Fibroblast of mammary gland (primary cell): ENCODE results near the gene MTNR1B.

Experiments
- DNase-seq: peaks from one replicate; pipeline ENCODE4 v3.0.0-alpha.2; 2010; ENCODE audit warnings: low read depth
- H3K4me3 ChIP-seq: 2 replicates; pipeline ENCODE4 v1.5.1; 2011; ENCODE audit warnings: low read depth, mild to moderate bottlenecking, low read length, moderate library complexity; ENCODE audit not compliant: control insufficient read depth
- CTCF ChIP-seq: conservative IDR thresholded peaks from 2 replicates; pipeline ENCODE4 v1.5.1; 2011; ENCODE audit warnings: low read depth, low read length, inconsistent platforms; ENCODE audit not compliant: control insufficient read depth, insufficient read depth

Gene MTNR1B

GRCh38 chr11:93024369-93024768 lies 54.9 kb downstream of the MTNR1B start:
- no peak for TF ChIP-seq CTCF
- no peak overlapping the region for H3K4me3 ChIP-seq
- DNase-seq: peak; percentile 45

GRCh38 chr11:93025558-93026255 lies 56.3 kb downstream of the MTNR1B start:
- peak; percentile 39 for DNase-seq
- no peak for TF ChIP-seq CTCF
- H3K4me3 ChIP-seq: no peak overlapping the region

GRCh38 chr11:93028960-93029522 lies 59.6 kb downstream of the MTNR1B start:
- no peak overlapping the region for H3K4me3 ChIP-seq
- DNase-seq: no peak
- TF ChIP-seq CTCF: no peak

- TF ChIP-seq CTCF: no peak
- H3K4me3 ChIP-seq: no peak overlapping the region
- peak; percentile 71 for DNase-seq
Measured at GRCh38 chr11:93031386-93031785, 61.9 kb downstream of the MTNR1B start.
